ENCODE results near the gene ENDOU.

GRCh38 chr12:47767216-47767724 lies 42.0 kb upstream of the ENDOU start:
- TF ChIP-seq POLR2A (IDR thresholded peaks at IDR 0.05) (no peak), CTCF (IDR thresholded peaks at IDR 0.05) (peak; percentile 23 to 76 (median 68))
